Cardiac fibroblast (primary cell): ENCODE data around the gene PIGL.

ENCODE experiments used
- DNase-seq, 2 donors: peaks; one replicate each; pipeline versions ENCODE4 v3.0.0 to v3.0.0-alpha.2; 2010; ENCODE audit warnings: low read depth in 2 of 2
- H3K4me3 ChIP-seq, 2 donors: replicated peaks in 1 of 2; 1 replicate in 1 of 2; 2 replicates in 1 of 2; pipeline ENCODE4 v1.5.1; 2011; ENCODE audit warnings: low read depth in 2 of 2, low read length in 2 of 2, mild to moderate bottlenecking in 2 of 2, moderate library complexity in 1 of 2
- CTCF ChIP-seq: IDR thresholded peaks from one replicate; pipeline ENCODE4 v1.5.1; 2011; ENCODE audit warnings: low read depth, mild to moderate bottlenecking, low read length, inconsistent platforms

Gene PIGL

GRCh38 chr17:16247586-16247984 lies 30.6 kb downstream of the PIGL start:
- DNase-seq: no peak
- no peak for TF ChIP-seq CTCF
- no peak overlapping the region for H3K4me3 ChIP-seq

GRCh38 chr17:16250635-16251034 lies 33.6 kb downstream of the PIGL start:
- TF ChIP-seq CTCF: no peak
- no peak overlapping the region for H3K4me3 ChIP-seq
- peak; percentile 48 to 59 for DNase-seq

- no peak overlapping the region for H3K4me3 ChIP-seq
- TF ChIP-seq CTCF: no peak
- no peak for DNase-seq
Observed at GRCh38 chr17:16251043-16251442, 34.0 kb downstream of the PIGL start.

- no peak overlapping the region for H3K4me3 ChIP-seq
- TF ChIP-seq CTCF: no peak
- DNase-seq: no peak
Observed at GRCh38 chr17:16251556-16251955, 34.5 kb downstream of the PIGL start.

GRCh38 chr17:16254773-16255400 lies 37.9 kb downstream of the PIGL start:
- TF ChIP-seq CTCF: no peak
- no peak for DNase-seq
- H3K4me3 ChIP-seq: no peak overlapping the region

GRCh38 chr17:16255481-16255921 lies 38.5 kb downstream of the PIGL start:
- no peak for TF ChIP-seq CTCF
- peak; percentile 23 to 92 for DNase-seq
- no peak overlapping the region for H3K4me3 ChIP-seq

- DNase-seq: peak; percentile 45 to 79
- H3K4me3 ChIP-seq: no peak overlapping the region
- TF ChIP-seq CTCF: no peak
Observed at GRCh38 chr17:16258901-16259300, 41.9 kb downstream of the PIGL start.
